GM18870 (cell line): Measurements from ENCODE around the gene FUT6.
"Not testable (repeated sequence)": the region's sequence is repeated elsewhere in the genome, so short reads cannot be mapped to it uniquely, and the experiment has no call there.

Experiments used
- ATAC-seq: cut with Tn5 transposase; IDR thresholded peaks from one replicate; pipeline ENCODE4 v1.9.1; 2021; ENCODE audit warnings: moderate library complexity; ENCODE audit not compliant: unreplicated experiment

The FUT6 gene

DNA sequence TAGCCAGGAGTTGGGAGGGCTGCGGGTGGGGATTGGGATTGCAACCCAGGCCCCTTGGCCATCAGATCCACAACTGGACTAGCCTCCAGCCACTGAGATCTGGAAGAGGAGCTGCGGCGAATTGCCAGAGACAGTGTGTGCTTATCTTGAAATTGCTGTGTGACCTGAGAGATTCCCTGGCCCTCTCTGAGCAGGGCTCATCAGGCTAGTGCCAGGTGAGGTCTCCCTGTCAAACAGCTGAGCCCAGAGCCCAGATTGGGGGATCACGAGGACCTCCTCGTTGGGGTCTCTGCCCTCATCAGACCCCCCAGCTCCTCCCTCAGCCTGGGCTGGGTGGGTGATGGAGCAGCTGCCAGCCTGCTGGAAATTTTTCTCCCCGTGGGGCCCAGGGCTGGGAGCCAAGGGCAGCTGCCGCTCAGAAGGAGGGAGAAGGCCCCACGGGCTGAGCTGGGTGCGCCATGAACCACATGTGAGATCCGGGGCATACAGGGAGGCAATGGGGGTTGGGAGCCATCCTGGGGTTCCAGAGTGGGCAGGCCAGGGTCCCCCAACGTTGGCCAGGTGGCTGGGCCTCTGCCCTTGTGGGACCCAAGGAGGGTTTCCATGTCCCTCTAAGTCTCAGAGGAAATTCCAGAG lies 23.6 kb upstream of the FUT6 start:
- no peak for ATAC-seq

DNA sequence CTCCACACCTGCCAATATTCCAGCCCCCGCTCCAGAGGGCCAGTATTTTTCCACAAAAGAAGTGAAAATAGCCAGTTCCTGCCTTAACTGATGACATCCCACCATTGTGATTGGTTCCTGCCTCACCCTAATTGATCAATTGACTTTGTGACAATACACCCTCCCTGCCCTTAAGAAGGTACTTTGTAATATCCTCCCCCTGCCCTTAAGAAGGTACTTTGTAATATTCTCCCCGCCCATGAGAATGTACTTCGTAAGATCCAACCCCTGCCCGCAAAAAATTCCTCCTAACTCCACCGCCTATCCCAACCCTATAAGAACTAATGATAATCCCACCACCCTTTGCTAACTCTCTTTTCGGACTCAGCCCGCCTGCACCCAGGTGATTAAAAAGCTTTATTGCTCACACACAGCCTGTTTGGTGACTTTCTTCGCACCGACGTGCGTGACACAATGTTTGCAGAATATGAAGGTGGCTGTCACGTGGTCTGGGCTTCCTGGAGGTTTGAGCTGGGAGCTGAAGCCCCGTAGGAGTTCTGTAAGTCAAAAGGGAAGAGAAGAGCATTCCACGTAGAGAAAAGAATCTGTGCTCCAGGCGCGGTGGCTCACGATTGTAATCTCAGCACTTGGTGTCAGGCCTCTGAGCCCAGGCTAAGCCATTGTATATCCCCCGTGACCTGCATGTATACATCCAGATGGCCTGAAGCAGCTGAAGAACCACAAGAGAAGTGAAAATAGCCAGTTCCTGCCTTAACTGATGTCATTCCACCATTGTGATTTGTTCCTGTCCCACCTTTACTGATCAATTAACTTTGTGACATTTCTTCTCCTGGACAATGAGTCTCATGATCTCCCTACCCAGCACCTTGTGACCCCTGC lies 17.9 kb upstream of the FUT6 start:
- ATAC-seq: no peak

DNA sequence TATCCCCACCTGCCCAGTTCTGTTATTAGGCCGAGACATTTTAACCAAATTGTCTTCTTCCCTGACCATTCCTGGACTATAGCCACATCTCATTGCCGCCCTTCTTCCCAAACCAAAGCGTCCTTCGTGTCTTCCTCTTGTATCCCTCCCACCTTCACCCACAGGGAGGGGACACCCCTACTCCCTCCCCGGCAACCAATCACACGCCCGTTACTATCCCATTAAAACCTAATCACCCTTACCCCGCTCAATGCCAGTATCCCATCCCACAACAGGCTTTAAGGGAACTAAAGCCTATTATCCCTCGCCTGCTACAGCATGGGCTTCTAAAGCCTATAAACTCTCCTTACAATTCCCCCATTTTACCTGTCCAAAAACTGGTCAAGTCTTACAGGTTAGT lies 15.6 kb upstream of the FUT6 start:
- not testable (repeated sequence) for ATAC-seq

DNA sequence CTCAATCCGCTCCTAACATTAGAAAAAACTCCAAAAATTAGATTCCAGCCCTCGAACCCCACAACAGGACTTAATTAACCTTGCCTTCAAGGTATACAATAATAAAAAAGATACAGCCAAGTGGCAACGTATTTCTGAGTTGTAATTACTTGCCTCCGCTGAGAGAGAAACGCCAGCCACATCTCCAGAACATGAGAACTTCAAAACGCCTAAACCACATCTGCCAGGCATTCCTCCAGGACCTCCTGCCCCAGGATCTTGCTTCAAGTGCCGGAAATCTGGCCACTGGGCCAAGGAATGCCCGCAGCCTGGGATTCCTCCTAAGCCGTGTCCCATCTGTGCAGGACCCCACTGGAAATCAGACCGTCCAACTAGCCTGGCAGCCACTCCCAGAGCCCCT lies 14.6 kb upstream of the FUT6 start:
- not testable (repeated sequence) for ATAC-seq

DNA sequence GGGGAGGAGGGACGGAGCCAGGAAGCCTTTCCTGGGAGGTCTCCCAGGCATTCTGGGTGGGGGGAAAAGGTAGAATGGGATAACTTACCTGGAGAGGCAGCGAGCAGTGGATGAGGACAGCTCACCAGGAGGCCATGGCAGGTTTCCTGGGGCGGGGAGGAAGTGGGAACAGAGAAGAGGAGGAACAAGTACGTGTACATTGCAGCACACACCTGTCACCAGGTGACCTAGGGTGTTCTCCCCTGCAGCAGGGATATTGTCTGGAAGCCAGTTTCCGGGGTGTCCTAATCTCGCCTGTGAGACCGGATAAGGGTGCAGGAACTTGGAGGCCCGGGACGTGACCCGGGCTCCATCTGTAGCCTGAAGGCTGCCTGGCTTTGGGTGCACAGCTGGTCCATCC lies 11.8 kb upstream of the FUT6 start, which contains the start of gene FUT3:
Gene FUT3 (minus strand): TSS at position 148 of the 400 bp plus-strand sequence.
- ATAC-seq: no peak

DNA sequence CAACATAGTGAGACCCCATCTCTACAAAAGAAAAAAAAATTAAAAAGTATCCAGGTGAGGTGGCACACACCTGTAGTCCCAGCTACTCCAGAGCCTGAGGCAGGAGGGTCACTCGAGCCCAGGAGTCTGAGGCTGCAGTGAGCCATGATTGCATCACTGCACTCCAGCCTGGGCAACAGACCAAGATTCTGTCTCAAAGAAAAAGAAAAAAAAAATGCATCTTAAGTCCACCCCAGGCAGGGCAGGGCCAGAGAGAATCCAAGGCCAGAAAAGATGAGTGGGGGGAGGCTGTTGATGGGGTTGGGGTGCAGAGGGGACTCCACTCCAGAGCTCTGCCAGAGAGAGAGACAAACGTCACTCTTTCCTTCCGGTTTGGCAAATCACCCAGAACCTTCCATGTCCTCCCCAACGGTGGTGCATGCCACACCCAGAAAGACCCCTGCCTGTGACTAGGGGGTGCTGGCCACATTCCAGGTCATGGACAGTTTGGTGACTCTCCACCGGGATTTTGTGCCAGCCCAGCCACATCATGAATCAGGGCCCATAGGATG lies 11.3 kb upstream of the FUT6 start:
- no peak for ATAC-seq

DNA sequence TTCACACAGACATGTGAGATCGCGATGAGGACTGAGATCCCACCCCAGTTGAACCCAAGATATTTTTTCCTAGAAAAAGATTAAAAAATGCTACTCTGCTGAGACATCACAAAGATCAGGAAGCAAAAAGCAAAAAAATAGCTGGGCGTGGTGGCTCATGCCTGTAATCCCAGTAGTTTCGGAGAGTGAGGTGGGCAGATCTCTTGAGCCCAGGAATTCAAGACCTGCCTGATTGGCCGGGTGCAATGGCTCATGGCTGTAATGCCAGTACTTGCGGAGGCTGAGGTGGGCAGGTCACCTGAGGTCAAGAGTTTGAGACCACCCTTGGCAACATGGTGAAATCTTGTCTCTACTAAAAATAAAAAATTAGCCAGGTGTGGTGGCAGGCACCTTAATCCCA lies 10.7 kb upstream of the FUT6 start:
- no peak for ATAC-seq

DNA sequence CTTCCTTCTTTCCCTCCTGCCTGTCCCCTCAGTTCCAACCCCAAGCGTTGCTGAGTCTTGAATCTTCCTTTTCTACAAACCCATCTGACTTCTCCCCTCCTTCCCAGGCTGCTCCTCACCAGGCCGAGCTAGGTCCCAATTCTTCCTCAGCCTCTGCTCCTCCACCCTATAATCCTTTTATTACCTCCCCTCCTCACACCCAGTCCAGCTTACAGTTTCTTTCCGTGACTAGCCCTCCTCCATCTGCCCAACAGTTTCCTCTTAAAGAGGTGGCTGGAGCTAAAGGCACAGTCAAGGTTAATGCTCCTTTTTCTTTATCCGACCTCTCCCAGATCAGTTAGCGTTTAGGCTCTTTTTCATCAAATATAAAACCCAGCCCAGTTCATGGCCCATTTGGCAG lies 9.1 kb upstream of the FUT6 start:
- not testable (repeated sequence) for ATAC-seq

DNA sequence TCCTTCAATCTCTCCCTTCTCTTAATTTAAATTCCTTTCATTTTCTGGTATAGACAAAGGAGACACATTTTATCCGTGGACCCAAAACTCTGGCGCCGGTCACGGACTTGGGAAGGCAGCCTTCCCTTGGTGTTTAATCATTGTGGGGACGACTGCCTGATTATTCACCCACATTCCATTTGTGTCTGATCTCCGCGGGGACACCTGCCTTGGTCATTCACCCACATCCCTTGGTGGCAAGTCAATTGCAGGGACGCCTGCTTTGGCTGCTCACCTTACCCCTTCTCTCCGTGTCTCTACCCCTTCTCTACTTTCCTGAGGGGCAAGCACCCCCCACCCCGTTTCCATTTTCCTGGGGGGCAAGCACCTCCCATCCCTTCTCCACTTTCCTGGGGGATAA lies 8.3 kb upstream of the FUT6 start:
- not testable (repeated sequence) for ATAC-seq

DNA sequence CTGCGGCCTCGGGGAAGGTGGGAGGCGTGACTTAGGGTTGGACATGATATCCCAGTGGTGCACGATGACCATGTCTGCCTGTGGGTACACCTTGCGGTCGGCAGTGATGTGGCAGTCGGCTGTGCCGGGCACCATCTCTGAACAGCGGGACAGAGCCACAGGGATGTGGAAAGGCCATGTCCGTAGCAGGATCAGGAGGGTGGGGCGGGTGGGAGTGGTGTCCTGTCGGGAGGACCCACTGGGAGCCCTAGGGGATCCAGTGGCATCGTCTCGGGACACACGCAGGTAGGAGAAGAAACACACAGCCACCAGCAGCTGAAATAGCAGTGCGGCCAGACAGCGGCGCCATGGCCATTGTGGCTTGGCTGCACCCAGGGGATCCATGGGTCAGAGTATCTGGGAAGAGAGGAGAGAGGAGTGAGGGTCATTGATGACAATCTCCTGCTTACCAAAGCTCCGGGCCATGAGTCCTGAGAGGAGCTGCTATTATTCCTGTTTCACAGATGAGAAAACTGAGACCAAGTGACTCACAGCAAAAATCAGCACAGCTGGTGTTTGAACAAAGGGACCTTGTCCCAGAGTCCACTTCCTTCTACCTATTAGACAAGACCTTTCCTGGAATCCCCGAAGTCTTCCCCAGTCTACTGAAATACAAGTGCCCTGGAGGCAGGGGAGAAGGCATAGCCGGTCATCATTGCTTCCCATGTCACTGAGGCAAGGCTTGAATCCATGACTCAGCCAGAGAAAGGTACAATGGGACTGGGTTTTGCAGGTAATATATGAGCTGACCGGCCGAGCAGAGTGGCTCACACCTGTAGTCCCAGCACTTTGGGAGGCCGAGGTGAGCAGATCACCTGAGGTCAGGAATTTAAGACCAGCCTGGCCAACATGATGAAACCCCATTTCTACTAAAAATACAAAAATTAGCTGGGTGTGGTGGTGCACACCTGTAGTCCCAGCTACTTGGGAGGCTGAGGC lies 5.2 kb upstream of the FUT6 start:
- ATAC-seq: no peak

DNA sequence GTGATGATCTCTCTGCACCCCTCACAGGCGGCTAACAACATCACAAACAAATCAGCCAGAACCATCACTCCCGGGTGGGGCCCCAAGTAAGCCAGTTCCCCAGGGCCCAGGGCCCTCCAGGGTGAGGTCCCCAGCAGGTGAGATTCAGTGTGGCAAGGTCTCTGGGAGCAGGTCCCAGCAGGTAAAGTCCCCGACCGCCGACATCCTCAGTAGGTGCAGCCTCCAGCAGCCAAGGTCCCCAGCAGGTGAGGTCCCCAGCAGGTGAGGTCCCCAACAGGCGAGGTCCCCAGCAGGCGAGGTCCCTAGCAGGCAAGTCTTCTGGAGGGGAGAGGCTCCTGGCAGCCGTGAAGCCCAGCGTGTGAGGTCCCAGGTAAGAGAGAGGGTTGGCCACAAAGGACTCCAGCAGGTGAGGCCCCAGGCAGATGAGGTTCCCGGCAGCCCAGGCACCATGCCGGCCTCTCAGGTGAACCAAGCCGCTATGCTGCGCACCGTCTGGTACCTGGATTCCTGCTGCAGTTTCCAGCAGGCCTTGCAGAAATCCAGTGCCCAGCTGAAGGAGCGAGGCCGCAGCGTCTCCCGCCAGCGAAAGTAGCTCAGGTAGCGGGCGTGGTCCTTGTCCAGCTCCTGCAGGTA lies 3.9 kb upstream of the FUT6 start:
- no peak for ATAC-seq

DNA sequence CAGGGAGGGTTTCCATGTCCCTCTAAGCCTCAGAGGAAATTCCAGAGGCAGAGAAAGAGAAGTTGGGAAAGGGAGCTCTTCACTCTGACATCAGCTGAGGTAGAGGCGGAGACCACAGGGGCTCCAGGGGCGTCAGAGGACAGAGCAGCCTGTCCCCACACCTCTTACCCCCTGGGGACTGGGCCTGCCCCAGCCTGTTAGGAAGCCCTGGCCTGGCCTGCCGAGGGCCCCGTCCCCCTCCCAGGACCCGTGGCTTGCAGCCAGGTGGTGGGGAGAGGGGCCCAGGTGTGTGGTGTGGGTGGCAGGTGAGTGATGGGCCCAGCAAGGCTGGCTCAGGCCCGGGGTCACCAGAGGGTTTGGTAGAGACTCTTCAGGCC lies 2.2 kb upstream of the FUT6 start:
- not testable (repeated sequence) for ATAC-seq

DNA sequence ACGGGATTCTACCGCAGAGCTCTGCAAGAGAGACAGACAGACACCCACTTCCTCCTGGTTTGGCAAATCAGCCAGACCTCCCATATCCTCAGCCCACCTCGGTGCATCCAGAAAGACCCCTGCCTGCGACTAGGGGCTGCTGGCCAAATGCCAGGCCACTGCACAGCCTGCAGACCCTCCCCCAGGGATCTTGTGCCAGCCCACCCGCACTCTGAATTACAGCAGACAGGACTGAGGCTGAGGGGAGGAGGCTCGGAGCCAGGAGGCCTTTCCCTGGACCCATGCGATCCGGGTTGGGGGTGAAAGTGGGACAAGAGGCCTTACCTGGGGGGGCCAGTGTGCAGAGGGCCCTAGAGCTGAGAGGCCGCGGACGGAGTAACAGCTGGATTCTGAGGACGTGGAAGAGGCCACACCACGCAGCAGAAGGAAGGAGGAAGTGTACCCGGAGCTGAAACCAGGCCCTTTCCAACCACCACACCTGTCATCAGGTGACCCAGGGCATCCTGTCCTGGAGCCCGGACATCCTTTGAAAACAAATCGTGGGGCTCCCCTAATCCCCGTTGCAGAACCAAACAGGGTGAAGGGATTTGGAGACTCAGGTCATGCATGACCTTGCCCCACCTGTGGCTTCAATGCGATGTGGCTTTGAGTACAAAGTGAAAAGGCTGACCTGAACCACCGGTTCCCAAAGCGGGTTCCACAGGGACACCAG lies 993 bp downstream of the FUT6 start:
- no peak for ATAC-seq

DNA sequence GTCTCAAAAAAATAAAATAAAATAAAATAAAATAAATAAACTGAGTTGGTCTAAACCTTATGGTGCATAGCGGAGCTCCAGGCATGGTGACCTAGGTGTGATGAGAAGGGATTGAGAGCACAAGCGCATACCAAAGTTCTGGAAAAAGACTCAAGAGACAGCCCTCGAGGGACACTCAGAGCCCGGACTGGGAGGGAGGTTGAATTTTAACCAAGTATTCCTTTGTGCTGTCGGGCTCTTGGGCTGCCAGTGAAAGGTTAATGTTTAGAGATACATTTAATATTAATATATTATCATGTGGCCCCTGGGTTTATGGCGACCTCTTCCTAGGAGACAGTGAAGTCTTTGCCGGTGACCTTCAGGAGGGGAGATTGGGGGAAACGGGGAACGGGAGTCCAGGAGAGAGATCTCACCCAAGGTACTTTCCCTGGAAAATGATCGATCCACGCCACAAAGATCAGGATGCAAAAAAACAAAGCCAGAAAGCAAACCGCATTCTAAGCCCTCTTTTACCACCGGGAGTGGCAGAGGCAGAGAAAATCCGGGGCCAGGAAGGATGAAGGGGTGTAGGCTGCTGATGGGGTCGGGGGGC lies 1.6 kb downstream of the FUT6 start:
- no peak for ATAC-seq

DNA sequence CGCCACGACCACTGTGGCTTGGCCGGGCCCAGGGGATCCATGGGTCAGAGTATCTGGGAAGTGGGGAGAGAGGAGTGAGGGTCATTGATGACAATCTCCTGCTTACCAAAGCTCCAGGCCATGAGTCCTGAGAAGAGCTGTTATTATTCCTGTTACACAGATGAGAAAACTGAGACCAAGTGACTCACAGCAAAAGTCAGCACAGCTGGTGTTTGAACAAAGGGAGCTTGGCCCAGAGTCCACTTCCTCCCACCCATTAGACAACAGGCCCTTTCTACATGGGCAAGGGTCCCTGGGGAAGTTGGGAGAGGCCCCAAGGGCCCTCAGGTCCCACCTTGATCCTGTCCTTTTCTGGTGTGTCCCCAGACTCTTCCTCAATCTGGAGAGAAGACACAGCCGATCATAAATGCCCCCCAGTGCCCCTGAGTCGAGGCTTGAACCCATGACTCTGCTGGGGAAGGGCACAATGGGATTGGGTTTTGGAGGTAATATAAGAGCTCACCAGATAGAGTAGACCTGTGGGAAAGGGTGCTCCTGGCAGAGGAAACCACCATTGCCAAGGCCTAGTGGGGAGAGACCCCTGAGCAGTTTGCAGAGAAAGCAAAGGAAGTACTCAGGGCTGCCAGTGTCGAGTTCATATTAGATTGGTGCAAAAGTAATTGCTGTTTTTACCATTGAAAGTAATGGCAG lies 6.8 kb downstream of the FUT6 start:
- no peak for ATAC-seq

DNA sequence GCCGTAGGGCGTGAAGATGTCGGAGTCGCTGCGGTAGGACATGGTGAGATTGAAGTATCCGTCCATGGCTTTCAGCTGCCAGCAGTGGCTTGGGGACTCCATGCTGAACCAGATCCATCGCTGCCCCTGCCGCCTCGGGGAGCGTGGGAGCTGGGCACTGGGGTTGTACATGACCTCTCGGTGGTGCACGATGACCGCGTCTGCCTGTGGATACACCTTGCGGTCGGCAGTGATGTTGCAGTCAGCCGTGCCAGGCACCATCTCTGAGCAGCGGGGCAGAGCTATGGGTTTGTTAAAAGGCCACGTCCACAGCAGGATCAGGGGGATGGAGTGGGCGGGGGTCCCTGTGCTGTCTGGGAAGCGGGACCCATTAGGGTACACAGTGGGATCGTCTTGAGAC lies 7.4 kb downstream of the FUT6 start:
- ATAC-seq: no peak

DNA sequence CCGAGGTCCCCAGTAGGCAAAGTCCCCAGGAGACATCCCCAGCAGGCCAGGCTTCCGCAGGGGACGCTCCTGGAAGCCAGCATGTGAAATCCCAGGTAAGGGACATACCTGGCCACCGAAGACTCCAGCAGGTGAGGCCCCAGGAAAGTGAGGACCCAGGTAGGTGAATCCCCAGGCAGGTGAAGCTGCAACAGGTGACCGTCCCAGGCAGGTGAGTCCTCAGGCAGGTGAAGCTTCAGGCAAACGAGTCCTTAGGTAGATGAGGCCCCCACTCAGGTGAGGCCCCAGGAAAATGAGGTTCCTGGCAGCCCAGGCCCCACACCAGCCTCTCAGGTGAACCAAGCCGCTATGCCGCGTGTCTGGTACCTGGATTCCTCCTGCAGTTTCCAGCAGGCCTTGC lies 8.3 kb downstream of the FUT6 start:
- ATAC-seq: no peak

DNA sequence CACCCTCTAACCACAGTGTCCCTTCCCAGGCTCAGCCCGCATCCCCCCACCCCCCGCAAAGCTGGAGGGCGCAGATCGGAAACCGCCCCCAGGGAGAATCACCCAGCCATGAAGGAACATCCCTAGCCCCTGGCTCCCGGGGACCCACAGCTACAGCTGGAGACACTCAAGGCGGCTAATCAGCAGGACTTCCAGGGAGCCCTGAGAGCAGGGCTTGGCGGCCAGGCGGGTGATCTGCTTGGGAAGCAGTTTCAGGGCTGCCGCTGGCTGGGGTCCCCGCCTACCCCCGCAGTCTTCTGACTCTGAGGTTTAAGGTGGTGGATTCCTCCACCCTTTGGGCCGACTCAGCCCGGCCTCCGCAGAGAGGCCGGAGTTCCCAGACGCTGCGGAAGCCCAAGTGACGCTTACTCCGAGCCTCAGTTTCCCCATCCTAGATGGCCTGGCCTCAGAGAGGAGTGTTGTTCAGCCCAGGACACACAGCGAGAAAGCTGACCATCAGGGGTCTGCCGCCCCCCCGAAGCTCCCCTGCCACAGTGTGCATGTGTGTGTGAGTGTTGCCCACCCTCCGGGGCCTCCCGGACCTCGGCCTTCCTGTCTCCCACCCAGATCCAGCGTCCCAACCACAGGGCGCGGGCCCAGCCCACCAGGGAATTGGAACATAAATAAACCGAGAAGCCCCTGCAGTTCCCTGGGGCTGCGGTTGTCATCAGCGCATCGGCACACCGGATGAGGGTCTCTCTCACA lies 9.8 kb downstream of the FUT6 start:
- ATAC-seq: no peak
